GM19438 (cell line): ENCODE measurements around the gene CD200R1.
"Not testable (repeated sequence)": the region's sequence is repeated elsewhere in the genome, so short reads cannot be mapped to it uniquely, and the experiment has no call there.

Source experiments
- ATAC-seq: cut with Tn5 transposase; IDR thresholded peaks from one replicate; pipeline ENCODE4 v1.9.1; 2021; ENCODE audit warnings: low read depth; ENCODE audit not compliant: unreplicated experiment

Gene CD200R1

GRCh38 chr3:112976001-112976400, 1.1 kb upstream of the CD200R1 start:
- no peak for ATAC-seq

GRCh38 chr3:112974178-112974517, 755 bp downstream of the CD200R1 start:
- ATAC-seq: peak; percentile 42

- ATAC-seq: peak; percentile 66
Measured at GRCh38 chr3:112973325-112974177, 1.4 kb downstream of the CD200R1 start.

GRCh38 chr3:112972158-112972557, 2.7 kb downstream of the CD200R1 start:
- no peak for ATAC-seq

GRCh38 chr3:112967828-112968227, 7.1 kb downstream of the CD200R1 start:
- ATAC-seq: no peak

- ATAC-seq: no peak
Measured at GRCh38 chr3:112967425-112967824, 7.5 kb downstream of the CD200R1 start.

GRCh38 chr3:112966633-112967032, 8.3 kb downstream of the CD200R1 start:
- no peak for ATAC-seq

- no peak for ATAC-seq
Measured at GRCh38 chr3:112965656-112966055, 9.2 kb downstream of the CD200R1 start.

- ATAC-seq: no peak
Measured at GRCh38 chr3:112963683-112964082, 11.2 kb downstream of the CD200R1 start.

- peak; percentile 70 for ATAC-seq
Measured at GRCh38 chr3:112958811-112959560, 15.9 kb downstream of the CD200R1 start.

- ATAC-seq: no peak
Measured at GRCh38 chr3:112956351-112956750, 18.6 kb downstream of the CD200R1 start.

GRCh38 chr3:112948346-112948838, 26.5 kb downstream of the CD200R1 start:
- no peak for ATAC-seq

GRCh38 chr3:112931736-112932521, 43.0 kb downstream of the CD200R1 start:
- ATAC-seq: no peak

GRCh38 chr3:112930771-112931170, 44.1 kb downstream of the CD200R1 start:
- no peak for ATAC-seq

GRCh38 chr3:112925969-112926368, 48.9 kb downstream of the CD200R1 start:
- ATAC-seq: no peak

- no peak for ATAC-seq
Measured at GRCh38 chr3:112925560-112925959, 49.3 kb downstream of the CD200R1 start.

- ATAC-seq: not testable (repeated sequence)
Measured at GRCh38 chr3:112919541-112919940, 55.4 kb downstream of the CD200R1 start.

- ATAC-seq: peak; percentile 99
Measured at GRCh38 chr3:112908252-112908651, 66.7 kb downstream of the CD200R1 start.

- no peak for ATAC-seq
Measured at GRCh38 chr3:112904786-112905185, 70.1 kb downstream of the CD200R1 start.

- ATAC-seq: no peak
Measured at GRCh38 chr3:112900113-112900512, 74.8 kb downstream of the CD200R1 start.

GRCh38 chr3:112897791-112898190, 77.1 kb downstream of the CD200R1 start:
- no peak for ATAC-seq
